ENCODE data around the gene VSIR. TPM values are rescaled to one million over a fixed set of nuclear protein-coding genes. Genes with fewer than 3 reads are reported as not detected.

VSIR gene
- polyA plus RNA-seq, 1 experiment, result 169 TPM

DNA sequence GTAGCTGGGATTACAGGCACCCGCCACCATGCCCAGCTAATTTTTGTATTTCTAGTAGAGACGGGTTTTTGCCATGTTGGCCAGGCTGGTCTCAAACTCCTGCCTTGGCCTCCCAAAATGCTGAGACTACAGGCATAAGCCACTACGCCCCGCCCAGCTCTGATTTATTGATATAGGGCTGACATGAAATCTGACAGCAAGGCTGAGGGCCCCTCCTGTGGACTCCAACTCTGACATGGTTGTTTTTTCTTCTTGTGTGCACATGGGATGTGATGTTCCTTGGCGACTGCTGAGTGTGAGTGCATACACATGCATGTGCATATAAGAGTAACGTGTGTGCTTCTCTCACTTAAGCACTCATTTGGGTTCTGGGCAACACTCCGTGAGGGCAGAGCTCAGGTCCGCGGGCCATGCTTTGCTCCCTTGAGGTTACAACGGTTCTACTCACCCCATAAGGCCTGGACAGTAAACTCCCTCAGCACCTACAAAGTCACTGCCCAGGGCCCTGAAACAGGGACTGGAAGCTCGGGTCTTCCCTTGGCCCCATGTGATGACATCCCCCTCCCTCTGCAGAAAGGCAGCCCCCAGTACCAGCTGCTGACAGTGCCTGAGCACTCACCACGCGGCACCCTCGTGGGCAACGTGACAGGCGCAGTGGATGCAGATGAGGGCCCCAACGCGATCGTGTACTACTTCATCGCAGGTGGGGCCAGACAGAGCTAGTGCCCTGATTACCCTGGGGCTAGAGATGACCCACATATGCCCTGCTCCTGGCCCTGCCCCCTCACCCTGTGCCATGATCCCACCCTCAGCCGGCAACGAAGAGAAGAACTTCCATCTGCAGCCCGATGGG is 33.6 kb upstream of the VSIR start:
- CTCF ChIA-PET, result interaction anchor here (1.0 to 1.4 kb wide), 3 partner anchors 33 to 438 kb away, joined by 3 to 7 read pairs (median 3); partner anchors contain the start of gene VSIR
- Histone ChIP-seq H3K4me3 (ENCODE audit: low read depth, low read length) (no peak overlapping the region), H3K36me3 (ENCODE audit: control insufficient read depth, insufficient read depth, low read length) (no peaks in the 10 kb centered on the region), H3K27me3 (ENCODE audit: control insufficient read depth, insufficient read depth, low read length) (peaks cover 9% of the 10 kb centered on the region; the same call in 1 of the 2 replicates)
- POLR2A ChIA-PET, result interaction anchor here (0.5 kb wide), 1 partner anchor 97 kb away, joined by 5 read pairs; no protein-coding TSS in a partner anchor
- DNase-seq (ENCODE audit: low read depth), result no peak
- TF ChIP-seq, protein P1, sequence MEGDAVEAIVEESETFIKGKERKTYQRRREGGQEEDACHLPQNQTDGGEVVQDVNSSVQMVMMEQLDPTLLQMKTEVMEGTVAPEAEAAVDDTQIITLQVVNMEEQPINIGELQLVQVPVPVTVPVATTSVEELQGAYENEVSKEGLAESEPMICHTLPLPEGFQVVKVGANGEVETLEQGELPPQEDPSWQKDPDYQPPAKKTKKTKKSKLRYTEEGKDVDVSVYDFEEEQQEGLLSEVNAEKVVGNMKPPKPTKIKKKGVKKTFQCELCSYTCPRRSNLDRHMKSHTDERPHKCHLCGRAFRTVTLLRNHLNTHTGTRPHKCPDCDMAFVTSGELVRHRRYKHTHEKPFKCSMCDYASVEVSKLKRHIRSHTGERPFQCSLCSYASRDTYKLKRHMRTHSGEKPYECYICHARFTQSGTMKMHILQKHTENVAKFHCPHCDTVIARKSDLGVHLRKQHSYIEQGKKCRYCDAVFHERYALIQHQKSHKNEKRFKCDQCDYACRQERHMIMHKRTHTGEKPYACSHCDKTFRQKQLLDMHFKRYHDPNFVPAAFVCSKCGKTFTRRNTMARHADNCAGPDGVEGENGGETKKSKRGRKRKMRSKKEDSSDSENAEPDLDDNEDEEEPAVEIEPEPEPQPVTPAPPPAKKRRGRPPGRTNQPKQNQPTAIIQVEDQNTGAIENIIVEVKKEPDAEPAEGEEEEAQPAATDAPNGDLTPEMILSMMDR (IDR thresholded peaks at IDR 0.05; ENCODE audit: insufficient read depth, low read depth, low read length), result no peak

DNA sequence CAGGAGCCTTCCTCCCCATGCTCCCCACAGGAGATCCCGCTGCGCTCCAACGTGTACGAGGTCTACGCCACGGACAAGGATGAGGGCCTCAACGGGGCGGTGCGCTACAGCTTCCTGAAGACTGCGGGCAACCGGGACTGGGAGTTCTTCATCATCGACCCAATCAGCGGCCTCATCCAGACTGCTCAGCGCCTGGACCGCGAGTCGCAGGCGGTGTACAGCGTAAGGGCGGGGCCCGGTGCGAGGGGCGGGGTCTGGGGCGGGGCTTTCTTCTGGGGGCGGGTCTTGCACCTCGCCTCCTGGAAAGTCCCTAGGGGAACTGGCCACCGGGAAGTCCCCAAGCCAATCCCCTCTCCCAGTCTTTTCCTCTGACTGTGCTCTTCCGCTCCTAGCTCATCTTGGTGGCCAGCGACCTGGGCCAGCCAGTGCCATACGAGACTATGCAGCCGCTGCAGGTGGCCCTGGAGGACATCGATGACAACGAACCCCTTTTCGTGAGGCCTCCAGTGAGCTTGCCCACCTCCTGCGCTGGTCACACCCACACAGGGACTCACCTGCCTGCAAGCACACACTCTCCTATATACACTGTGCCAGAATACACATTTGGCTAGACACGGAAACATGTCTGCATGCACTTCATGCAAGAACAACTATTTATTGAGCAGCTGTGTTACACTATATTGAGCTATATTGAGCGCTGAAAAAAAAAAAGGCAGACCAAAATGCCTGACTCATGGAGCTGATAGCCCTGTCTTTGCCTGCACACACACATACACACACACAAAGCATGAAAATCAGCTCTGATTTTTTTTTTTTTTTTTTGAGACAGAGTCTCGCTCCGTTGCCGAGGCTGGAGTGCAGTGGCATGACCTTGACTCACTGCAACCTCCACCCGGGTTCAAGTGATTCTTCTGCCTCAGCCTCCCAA is 32.7 kb upstream of the VSIR start:
- Histone ChIP-seq H3K4me3 (ENCODE audit: low read depth, low read length) (no peak overlapping the region), H3K36me3 (ENCODE audit: control insufficient read depth, insufficient read depth, low read length) (no peaks in the 10 kb centered on the region), H3K27me3 (ENCODE audit: control insufficient read depth, insufficient read depth, low read length) (peaks cover 10% of the 10 kb centered on the region; the same call in 1 of the 2 replicates)
- ChIA-PET CTCF (interaction anchor here (0.9 to 1.4 kb wide), 3 partner anchors 23 to 109 kb away, joined by 3 to 7 read pairs (median 4); partner anchors contain the start of gene VSIR), POLR2A (interaction anchor here (0.5 kb wide), 1 partner anchor 97 kb away, joined by 5 read pairs; no protein-coding TSS in a partner anchor)
- TF ChIP-seq, protein P1 (IDR thresholded peaks at IDR 0.05; ENCODE audit: insufficient read depth, low read depth, low read length), result no peak
- DNase-seq (ENCODE audit: low read depth), result no peak

DNA sequence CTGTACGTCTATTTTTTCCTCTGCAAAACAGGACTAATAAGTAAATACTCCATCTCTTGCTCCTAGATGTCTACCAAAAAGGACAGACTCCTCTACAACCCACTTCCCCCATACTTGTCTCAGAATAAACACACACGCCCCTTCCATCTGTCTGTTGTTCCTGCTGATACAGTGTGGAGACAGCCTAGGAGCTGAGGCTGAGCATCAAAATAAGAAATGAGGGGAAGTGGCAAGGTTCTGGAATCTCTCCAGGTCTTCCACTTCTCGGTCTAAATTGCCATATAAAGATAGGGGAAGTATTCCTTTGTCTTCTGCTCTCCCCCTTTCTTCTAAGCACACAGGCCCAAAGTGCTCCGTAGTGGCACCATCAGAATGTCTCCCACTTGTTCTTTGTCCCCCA is 30.8 kb upstream of the VSIR start:
- H3K36me3 ChIP-seq (ENCODE audit: control insufficient read depth, insufficient read depth, low read length), result no peaks in the 10 kb centered on the region
- no peak overlapping the region for H3K4me3 ChIP-seq (ENCODE audit: low read depth, low read length)
- H3K27me3 ChIP-seq (ENCODE audit: control insufficient read depth, insufficient read depth, low read length), result peaks cover 10% of the 10 kb centered on the region; the same call in 1 of the 2 replicates
- POLR2A ChIA-PET, result no interaction called here
- TF ChIP-seq, protein P1 (IDR thresholded peaks at IDR 0.05; ENCODE audit: insufficient read depth, low read depth, low read length), result no peak
- CTCF ChIA-PET, result interaction anchor here (0.9 to 1.2 kb wide), 2 partner anchors 407 to 420 kb away, joined by 3 read pairs; partner anchors contain the start of gene CDH23
- DNase-seq (ENCODE audit: low read depth), result no peak

DNA sequence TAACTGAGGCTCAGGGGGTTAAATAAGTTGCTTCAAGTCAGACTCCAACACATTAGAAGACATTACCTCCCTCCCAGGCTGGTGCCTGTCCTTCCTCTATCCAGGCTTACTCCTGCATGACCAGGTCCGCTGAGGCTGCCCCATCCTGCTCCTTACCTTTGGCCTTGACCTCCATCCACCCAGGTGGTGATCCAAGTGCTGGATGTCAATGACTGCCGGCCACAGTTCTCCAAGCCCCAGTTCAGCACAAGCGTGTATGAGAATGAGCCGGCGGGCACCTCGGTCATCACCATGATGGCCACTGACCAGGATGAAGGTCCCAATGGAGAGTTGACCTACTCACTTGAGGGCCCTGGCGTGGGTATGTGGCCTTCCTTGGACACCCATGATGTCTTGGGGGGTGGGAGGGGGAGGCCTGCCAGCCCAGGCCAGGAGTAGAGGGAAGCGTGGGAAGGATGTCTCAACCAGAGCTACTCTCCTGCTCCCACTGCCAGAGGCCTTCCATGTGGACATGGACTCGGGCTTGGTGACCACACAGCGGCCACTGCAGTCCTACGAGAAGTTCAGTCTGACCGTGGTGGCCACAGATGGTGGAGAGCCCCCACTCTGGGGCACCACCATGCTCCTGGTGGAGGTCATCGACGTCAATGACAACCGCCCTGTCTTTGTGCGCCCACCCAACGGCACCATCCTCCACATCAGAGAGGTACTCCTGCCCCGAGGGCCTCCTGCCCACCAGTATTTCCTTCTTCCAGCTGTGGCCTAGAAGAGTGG is 29.6 kb upstream of the VSIR start:
- CTCF ChIA-PET, result interaction anchor here (0.6 kb wide), 1 partner anchor 353 kb away, joined by 3 read pairs; no protein-coding TSS in a partner anchor
- H3K27me3 ChIP-seq (ENCODE audit: control insufficient read depth, insufficient read depth, low read length), result peaks cover 10% of the 10 kb centered on the region; the same call in 1 of the 2 replicates
- TF ChIP-seq, protein P1 (IDR thresholded peaks at IDR 0.05; ENCODE audit: insufficient read depth, low read depth, low read length), result no peak
- no peaks in the 10 kb centered on the region for H3K36me3 ChIP-seq (ENCODE audit: control insufficient read depth, insufficient read depth, low read length)
- no peak overlapping the region for H3K4me3 ChIP-seq (ENCODE audit: low read depth, low read length)
- no peak for DNase-seq (ENCODE audit: low read depth)
- POLR2A ChIA-PET, result no interaction called here
